Activated naive CD4-positive, alpha-beta T cell treated with anti-CD3 and anti-CD28 coated beads, Interleukin-2, amount 50 U/mL, for 72 hours (primary cell): Measurements from ENCODE around the gene SEC14L6. TPM values are rescaled to one million over a fixed set of nuclear protein-coding genes. Genes with fewer than 3 reads are reported as not detected.
A peak's percentile ranks its signal among the peaks of the same experiment; 100 is the strongest.

Source experiments
- ATAC-seq, 2 donors: fragments of 150-1000 bp; cut with Tn5 transposase; 2 replicates each; pipeline ENCODE4 v1.10.0; 2021; ENCODE audit warnings: mild to moderate bottlenecking in 2 of 2, moderate library complexity in 2 of 2
- DNase-seq, 2 donors: peaks; one replicate each; pipeline ENCODE4 v3.0.0; 2021 to 2022; ENCODE audit warnings: low spot score in 2 of 2
- H3K27ac Mint-ChIP-seq, 2 donors: one replicate each; pipeline ENCODE4 v1.8.0; 2022; ENCODE audit warnings: mild to moderate bottlenecking in 2 of 2, mixed read lengths in 2 of 2
- H3K36me3 Mint-ChIP-seq, 2 donors: one replicate each; pipeline ENCODE4 v1.8.0; 2022; ENCODE audit warnings: mixed read lengths in 2 of 2
- H3K9me3 Mint-ChIP-seq, 2 donors: one replicate each; pipeline ENCODE4 v1.8.0; 2022; ENCODE audit warnings: mixed read lengths in 2 of 2
- total RNA-seq, 2 donors: library from RNA; stranded (reverse); gene quantifications; one replicate each; pipeline ENCODE4 v1.2.3, GENCODE V29; 2022

SEC14L6 gene
- total RNA-seq, 2 donors from 2014 or later = not detected

DNA sequence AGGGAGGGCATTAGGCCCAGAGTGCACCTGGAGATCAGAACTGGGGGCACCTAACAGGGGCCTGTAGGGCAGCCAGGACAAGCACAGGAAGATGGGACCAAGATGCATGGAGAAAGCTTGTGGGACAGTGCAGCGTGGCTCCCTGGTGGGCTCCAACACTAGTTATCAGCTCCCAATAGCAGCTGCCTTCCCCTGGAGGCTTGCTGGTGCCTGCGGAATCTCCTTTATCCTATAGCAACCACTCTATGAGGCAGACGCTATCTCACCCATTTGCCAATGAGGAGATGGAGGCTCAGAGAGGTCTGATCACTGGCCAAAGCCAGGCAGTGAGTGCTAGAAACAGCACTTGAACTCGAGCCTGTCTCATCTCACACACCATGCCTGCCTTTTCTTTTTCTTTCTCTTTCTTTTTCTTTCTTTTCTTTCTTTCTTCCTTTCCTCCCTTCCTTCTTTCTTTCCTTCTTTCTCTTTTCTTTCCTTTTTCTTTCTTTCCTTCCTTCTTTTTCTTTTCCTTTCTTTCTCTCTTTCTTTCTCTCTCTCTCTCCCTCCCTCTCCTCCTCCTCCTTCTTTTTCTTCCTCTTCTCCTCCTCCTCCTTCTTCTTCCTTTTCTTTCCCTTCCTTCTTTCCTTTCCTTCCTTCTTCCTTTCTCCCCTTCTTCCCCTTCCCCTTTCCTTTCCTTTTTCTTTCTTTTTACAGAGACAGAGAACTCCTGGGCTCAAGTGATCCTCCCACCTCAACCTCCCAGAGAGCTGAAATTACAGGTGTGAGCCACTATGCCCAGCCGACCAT is 25.0 kb downstream of the SEC14L6 start:
- ATAC-seq (no peak), DNase-seq (no peak)
- H3K9me3 Mint-ChIP-seq = no peaks in the 10 kb centered on the region
- H3K36me3 Mint-ChIP-seq = no peaks in the 10 kb centered on the region
- H3K27ac Mint-ChIP-seq = no peak overlapping the region

DNA sequence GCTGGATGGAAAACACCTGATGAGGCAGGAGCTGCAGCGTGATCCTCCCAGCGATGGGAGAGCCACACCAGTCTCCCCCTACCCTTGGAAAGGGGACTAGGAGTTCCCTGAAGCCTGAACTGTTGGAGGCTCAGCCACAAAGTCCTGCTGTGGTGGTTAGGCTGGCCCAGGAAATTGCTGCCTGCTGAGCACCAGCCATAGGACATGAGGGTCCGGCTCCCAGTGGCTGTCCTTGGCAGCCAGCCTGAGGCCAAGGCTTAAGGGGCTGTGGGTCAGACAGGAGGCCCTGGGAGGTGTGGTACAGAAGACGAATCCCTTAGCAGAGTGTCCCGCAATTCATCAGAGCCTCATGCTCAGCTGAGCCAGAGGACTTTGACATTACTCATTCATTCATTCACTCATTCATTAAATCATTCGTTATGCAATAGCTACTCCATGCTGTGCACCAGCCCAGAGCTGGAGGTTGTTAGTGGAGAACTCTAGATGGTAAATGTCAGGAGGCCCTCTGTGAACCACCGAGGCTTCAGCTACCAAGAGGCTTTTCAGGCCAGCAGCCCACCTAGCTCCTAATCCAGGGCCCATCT is 26.6 kb downstream of the SEC14L6 start:
- Mint-ChIP-seq H3K36me3 (no peaks in the 10 kb centered on the region), H3K9me3 (no peaks in the 10 kb centered on the region), H3K27ac (no peak overlapping the region)
- DNase-seq (no peak), ATAC-seq (no peak)

DNA sequence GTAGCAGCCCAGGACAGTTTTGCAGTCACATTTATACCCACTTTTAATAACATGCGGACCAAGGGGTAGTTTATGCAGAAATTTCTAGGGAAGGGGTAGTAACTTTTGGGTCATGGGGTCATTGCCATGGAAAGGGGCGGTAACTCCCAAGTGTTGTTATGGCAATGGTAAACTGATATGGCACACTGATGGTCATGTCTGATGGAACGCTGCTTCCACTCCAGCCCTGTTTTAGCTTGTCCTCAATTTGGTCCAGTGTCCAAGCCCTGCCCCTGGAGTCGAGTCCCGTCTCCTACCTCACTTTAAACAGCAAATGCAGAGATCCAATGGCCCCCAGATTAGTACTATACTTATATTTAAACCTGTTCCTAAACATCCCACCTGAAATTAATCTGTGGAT is 29.8 kb downstream of the SEC14L6 start:
- no peaks in the 10 kb centered on the region for H3K9me3 Mint-ChIP-seq
- no peak overlapping the region for H3K27ac Mint-ChIP-seq

DNA sequence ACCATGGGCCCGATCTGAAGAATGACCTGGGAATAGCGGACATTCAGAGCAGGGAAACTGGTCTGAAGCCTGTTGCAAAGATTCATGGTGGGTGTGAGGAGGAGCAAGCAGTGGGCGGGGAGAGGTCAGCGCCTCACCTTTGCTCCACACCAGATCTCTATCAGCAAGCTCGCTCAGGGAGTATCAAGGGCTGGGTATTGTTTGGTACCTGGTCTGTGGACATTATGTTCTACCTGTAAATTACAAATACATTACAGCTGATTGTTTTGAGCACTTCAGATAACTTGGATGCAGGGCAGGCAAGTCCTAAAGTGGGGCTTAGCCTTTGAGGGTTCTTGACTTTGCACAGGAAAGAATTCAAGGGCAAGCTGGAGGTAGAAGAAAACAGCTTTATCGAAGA is 30.3 kb downstream of the SEC14L6 start:
- ATAC-seq (no peak), DNase-seq (no peak)
- H3K36me3 Mint-ChIP-seq = no peaks in the 10 kb centered on the region
- H3K27ac Mint-ChIP-seq = no peak overlapping the region
- no peaks in the 10 kb centered on the region for H3K9me3 Mint-ChIP-seq

More for the DNA sequence above, 29.8 kb downstream of the SEC14L6 start:
- ATAC-seq = no peak
- no peaks in the 10 kb centered on the region for H3K36me3 Mint-ChIP-seq
- no peak for DNase-seq

DNA sequence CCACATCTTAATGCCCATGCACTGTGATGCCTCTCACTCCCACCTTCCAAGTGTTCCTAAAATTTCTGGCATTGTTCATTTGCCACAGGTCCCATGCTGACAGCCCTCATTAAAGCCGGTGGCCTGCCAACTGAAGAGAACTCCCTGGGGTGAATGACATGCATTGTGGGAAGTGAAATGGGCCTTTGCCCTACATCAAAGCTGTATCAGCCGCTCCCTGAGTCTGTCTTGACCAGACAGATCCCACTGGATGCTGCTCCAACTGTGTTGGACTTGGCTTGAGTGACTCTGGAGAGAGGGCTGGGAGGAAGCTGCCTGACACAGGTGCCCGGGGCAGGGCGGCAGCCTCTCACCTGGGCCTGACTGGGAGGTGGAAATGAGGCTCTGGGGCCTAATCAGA is 32.3 kb downstream of the SEC14L6 start:
- Mint-ChIP-seq H3K27ac (peak overlapping the region; percentile 6 to 86), H3K9me3 (no peaks in the 10 kb centered on the region), H3K36me3 (no peaks in the 10 kb centered on the region)
- DNase-seq = no peak
- no peak for ATAC-seq

DNA sequence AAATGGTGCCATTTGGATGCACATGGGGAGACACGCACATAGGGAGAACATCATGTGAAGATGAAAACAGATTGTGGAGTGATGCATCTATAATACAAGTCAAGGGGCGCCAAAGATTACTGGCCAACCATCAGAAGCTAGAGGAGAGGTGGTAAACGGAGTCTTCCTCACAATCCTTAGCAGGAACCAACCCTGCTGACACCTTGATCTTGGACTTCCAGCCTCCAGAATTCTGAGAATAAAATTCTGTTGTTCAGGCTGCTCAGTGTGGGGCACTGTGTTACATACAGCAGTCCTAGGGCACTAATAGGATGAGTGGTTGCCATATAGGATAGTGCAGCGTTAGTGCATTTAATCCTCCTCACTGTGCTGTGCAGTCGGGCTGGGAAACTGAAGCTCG is 33.1 kb downstream of the SEC14L6 start:
- DNase-seq (no peak), ATAC-seq (no peak)
- Mint-ChIP-seq H3K9me3 (no peaks in the 10 kb centered on the region), H3K27ac (no peak overlapping the region), H3K36me3 (no peaks in the 10 kb centered on the region)

DNA sequence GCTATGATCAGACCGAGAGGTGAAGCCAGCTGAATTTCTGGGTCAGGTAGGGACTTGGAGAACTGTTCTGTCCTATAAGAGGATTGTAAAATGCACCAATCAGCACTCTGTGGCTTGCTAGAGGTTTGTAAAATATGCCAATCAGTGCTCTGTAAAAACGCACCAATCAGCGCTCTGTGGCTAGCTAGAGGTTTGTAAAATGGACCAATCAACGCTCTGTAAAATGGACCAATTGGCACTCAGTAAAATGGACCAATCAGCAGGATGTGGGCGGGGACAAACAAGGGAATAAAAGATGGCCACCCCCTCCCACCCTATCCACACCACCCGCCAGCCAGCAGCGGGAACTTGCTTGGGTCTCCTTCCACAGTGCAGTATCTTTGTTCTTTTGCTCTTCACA is 34.6 kb downstream of the SEC14L6 start:
- Mint-ChIP-seq H3K9me3 (no peaks in the 10 kb centered on the region), H3K27ac (no peak overlapping the region)

DNA sequence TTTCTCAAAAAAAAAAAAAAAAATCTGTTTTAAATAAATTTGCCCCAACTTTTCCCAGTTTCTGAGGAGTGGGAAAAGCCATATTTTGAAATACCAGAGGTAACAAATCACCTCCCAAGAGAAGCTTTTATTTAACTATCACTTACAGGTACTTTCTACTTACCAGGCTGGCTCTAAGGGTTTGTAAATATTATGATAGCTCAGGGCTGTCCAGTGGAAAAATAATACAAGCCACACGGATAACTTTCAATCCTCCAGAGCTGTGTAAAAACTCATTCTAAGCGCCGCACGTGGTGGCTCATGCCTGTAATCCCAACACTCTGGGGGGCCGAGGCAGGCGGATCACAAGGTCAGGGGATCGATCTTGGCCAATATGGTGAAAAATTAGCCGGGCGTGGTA is 35.4 kb downstream of the SEC14L6 start:
- DNase-seq (no peak), ATAC-seq (no peak)
- H3K36me3 Mint-ChIP-seq = no peaks in the 10 kb centered on the region
- H3K9me3 Mint-ChIP-seq = no peaks in the 10 kb centered on the region
- H3K27ac Mint-ChIP-seq = no peak overlapping the region

More for the DNA sequence above, 34.6 kb downstream of the SEC14L6 start:
- no peaks in the 10 kb centered on the region for H3K36me3 Mint-ChIP-seq
- DNase-seq (no peak), ATAC-seq (no peak)

DNA sequence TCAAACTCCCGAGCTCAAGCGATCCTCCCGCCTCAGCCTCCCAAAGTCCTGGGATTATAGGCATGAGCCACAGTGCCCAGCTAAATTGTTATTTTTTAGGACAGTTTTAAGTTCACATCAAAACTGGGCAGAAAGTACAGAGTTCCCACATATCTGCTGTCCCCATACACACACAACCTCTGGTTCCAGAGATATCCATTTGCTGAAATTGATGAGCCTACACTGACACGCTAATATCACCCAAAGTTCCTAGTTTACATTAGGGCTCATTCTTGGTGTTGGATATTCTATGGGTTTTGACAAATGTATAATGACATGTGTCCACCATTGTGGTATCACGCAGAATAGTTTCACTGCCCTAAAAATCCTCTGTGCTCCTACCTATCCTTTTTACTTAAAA is 38.3 kb downstream of the SEC14L6 start:
- no peaks in the 10 kb centered on the region for H3K36me3 Mint-ChIP-seq
- H3K27ac Mint-ChIP-seq = no peak overlapping the region
- no peak for ATAC-seq
- DNase-seq = no peak
- no peaks in the 10 kb centered on the region for H3K9me3 Mint-ChIP-seq

DNA sequence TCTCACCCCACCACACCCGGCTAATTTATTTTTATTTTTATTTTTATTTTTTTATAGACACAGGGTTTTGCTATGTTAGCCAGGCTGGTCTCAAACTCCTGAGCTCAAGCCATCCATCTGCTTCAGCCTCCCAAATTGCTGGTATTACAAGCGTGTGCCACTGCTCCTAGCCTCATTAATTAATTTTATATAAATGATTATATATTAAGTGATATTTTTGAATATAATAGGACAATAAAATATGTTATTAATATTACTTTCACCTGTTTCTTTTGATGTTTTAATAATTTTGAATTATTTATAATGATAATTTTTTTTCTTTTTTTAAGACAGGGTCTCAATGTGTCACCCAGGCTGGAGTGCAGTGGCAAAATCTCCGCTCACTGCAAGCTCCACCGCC is 38.9 kb downstream of the SEC14L6 start:
- Mint-ChIP-seq H3K36me3 (no peaks in the 10 kb centered on the region), H3K27ac (no peak overlapping the region), H3K9me3 (no peaks in the 10 kb centered on the region)
- ATAC-seq (no peak), DNase-seq (no peak)

DNA sequence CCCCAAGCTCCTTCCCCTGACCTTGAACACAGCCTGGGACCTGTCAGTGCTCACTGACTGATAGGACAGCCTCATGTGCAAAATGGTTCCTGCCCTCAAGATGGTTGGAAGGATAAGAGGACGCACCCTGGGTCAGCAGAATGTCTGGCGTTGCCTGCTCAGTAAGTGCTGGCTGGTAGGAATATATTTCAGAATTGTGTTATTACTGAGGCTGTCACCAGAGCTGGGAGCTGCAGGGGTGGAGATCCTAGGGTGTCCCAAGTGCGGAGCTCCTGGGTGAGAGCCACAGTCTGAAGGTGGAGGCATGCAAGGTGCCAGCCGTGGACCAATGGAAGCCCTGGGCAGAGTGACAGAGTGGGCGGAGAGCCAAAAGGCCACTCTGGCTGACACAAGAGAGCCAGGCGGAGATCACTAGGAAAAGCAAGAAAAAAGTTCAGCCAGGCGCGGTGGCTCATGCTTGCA is 40.0 kb downstream of the SEC14L6 start:
- Mint-ChIP-seq H3K36me3 (no peaks in the 10 kb centered on the region), H3K27ac (no peak overlapping the region), H3K9me3 (no peaks in the 10 kb centered on the region)
- no peak for ATAC-seq
- no peak for DNase-seq

DNA sequence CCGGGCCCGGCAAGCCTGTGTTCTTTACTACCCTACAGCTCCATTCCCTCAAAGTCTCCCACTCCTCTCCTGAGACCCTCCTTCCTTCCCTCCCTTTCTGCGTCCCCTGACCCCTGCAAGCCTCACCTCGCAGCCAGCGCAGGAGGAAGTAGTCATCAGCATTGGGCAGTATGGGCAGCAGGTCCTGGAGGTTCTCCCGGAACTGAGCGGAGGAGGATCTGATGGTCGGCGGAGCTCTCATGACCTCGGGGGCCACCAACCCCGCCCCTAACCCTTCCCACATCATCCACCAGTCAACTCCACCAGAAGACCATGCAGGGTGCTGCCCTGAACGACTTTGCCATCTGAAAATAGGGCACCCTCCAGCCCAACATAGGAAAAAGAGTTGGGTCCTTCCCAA is 43.0 kb downstream of the SEC14L6 start:
- H3K36me3 Mint-ChIP-seq = no peaks in the 10 kb centered on the region
- H3K9me3 Mint-ChIP-seq = no peaks in the 10 kb centered on the region

DNA sequence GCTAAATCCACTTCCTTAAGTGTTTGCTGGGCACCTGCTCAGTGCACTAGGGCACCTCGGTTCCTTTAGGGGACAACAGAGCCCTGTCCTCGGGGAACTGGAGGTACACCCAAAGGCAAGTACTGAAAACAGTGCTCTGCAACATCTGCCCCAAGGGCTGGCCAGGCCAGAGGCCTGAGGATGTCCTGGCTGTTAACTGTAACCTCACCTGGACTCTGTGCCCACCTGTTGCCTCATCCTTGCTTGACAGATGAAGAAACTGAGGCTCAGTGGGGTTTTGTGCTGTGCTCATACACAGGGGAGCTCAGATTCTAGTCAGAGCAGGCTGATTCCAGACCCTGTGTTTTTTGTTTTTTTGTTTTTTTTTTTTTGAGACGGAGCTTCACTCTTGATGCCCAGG is 43.6 kb downstream of the SEC14L6 start:
- H3K27ac Mint-ChIP-seq = no peak overlapping the region
- no peaks in the 10 kb centered on the region for H3K9me3 Mint-ChIP-seq
- H3K36me3 Mint-ChIP-seq = no peaks in the 10 kb centered on the region
- DNase-seq (no peak), ATAC-seq (no peak)

More for the DNA sequence above, 43.0 kb downstream of the SEC14L6 start:
- DNase-seq (no peak), ATAC-seq (no peak)
- H3K27ac Mint-ChIP-seq = no peak overlapping the region

DNA sequence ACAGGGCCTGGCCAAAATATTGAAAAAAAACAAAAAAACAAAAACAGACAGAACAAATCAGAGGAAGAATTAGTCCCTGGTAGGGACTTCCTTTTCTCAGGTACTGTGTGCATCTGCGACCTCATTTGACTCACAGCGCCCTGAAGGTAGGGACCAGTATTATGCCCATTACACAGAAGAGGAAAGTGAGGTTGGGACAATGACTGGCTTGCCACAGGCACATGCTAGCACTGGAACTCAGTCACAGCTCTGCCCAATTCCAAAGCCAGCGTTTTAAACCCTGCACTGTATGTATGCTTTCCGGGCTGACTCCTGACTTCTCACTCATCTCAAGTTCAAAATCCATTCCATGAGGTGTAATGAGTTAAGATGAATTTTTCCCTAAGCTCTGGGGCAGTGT is 44.4 kb downstream of the SEC14L6 start:
- no peak for DNase-seq
- H3K27ac Mint-ChIP-seq = no peak overlapping the region
- no peaks in the 10 kb centered on the region for H3K36me3 Mint-ChIP-seq
- ATAC-seq = no peak
- no peaks in the 10 kb centered on the region for H3K9me3 Mint-ChIP-seq

DNA sequence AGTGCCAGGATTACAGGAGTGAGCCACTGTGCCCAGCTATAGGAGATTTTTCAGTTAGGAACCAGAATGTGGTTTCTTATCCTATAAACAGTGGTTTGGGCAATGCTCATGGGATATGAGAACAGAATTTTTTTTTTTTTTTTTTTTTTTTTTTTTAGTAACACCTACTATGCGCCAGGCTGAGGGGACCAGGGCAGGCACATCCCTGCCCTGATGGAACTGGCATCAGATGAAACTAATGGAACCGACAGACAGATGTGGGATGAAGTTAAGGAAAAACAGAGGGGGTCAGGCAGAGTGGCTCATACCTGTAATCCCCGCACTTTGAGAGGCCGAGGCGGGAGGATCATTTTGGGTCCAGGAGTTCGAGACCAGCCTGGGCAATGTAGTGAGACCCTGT is 45.9 kb downstream of the SEC14L6 start:
- DNase-seq (no peak), ATAC-seq (no peak)
- Mint-ChIP-seq H3K27ac (no peak overlapping the region), H3K36me3 (no peaks in the 10 kb centered on the region), H3K9me3 (no peaks in the 10 kb centered on the region)

DNA sequence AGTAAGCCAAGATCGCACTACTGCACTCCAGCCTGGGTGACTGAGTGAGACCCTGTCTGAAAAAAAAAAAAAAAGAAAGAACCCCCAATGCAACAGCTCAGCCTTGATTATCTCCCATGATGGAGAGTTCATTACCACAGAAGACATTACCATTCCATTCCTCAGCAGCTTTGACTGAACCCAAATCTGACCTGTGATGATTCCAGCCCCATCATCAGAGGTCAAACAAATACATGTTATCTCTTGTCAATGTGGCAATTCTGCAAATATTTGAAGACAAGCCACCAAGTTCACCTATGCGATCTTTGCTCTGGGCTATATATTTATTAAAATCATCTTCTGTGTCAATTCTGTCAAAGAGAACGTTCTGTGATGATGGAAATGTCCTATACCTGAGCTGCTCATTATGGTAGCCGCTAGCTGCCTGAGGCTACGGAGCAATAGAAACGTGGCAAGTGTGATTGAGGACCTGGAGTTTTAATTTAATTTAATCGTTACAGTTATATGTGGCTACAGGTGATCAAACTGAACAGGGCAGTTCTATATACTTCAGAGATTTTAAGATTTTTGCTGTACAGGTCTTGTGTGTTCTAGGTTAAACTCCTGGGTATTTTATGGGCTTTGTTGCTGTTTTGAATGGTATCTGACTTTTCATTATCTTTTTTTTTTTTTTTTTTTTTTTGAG is 48.9 kb downstream of the SEC14L6 start:
- H3K9me3 Mint-ChIP-seq = no peaks in the 10 kb centered on the region
- DNase-seq (no peak), ATAC-seq (no peak)
- no peaks in the 10 kb centered on the region for H3K36me3 Mint-ChIP-seq
- no peak overlapping the region for H3K27ac Mint-ChIP-seq

DNA sequence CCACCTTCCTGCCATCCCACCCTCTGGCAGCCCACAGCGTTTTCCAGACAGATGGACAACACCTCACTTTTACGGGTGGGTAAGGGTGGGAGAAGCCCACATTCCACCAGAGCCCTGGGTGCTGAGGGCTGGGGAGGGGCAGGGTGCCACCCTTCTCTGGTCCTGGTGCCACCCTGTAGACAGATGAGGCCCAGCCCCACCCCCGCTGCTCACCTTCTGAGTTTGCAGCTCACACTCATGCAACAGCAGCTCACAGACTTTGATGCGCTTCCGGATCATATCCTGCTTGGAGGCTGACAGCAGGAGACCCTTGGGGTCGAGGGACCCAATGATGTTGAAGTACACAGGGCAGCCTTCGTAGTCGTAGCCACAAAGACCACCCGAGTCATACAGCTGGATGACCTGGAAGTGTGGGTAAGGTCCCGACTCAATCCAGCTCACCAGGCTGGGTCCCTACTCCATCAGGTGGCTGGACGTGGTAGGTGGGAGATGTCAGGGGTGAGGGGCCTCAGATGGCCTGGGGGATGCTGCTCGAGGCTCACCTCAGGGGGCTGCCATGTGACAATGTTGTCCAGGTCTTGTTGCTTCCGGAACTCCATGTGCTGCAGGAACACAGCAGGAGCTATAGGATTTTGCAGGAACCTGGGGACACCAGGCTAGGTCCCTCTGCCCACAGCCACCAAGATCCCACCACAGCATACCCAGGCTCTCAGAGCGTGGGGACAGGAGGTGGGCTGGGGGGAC is 51.3 kb downstream of the SEC14L6 start:
- Mint-ChIP-seq H3K27ac (no peak overlapping the region), H3K36me3 (no peaks in the 10 kb centered on the region)
- ATAC-seq = no peak

More for the DNA sequence above, 51.3 kb downstream of the SEC14L6 start:
- no peak for DNase-seq
- H3K9me3 Mint-ChIP-seq = no peaks in the 10 kb centered on the region
